ENCODE results near the gene HTRA2.

The HTRA2 gene

GRCh38 chr2:74497777-74498499 is 31.8 kb upstream of the HTRA2 start:
- H3K27ac ChIP-seq: no peak overlapping the region
- TF ChIP-seq CTCF (conservative IDR thresholded peaks at IDR 0.05): no peak
- TF ChIP-seq ZFX (IDR thresholded peaks at IDR 0.05): no peak

- no peak overlapping the region for H3K27ac ChIP-seq
Measured at GRCh38 chr2:74498500-74499266, 31.1 kb upstream of the HTRA2 start.

GRCh38 chr2:74499267-74499939 is 30.3 kb upstream of the HTRA2 start, which contains the start of gene LBX2:
TSS of gene LBX2 (minus strand) at chr2:74499603. CDS start at chr2:74499537, 66 bp downstream.
- no peak within 1 kb of the TSS for H3K27ac ChIP-seq
- TF ChIP-seq ZFX (IDR thresholded peaks at IDR 0.05): no peak
- no peak for TF ChIP-seq CTCF (conservative IDR thresholded peaks at IDR 0.05)

More at GRCh38 chr2:74498500-74499266, 31.1 kb upstream of the HTRA2 start:
- no peak for TF ChIP-seq CTCF (conservative IDR thresholded peaks at IDR 0.05)
- TF ChIP-seq ZFX (IDR thresholded peaks at IDR 0.05): no peak

GRCh38 chr2:74499940-74500577 is 29.7 kb upstream of the HTRA2 start:
- TF ChIP-seq ZFX (IDR thresholded peaks at IDR 0.05) (no peak), CTCF (conservative IDR thresholded peaks at IDR 0.05) (no peak)
- H3K27ac ChIP-seq: no peak overlapping the region

GRCh38 chr2:74500578-74500946 is 29.2 kb upstream of the HTRA2 start:
- TF ChIP-seq CTCF (conservative IDR thresholded peaks at IDR 0.05): no peak
- TF ChIP-seq ZFX (IDR thresholded peaks at IDR 0.05): no peak
- H3K27ac ChIP-seq: no peak overlapping the region

- TF ChIP-seq ZFX (IDR thresholded peaks at IDR 0.05) (no peak), CTCF (conservative IDR thresholded peaks at IDR 0.05) (no peak)
- H3K27ac ChIP-seq: no peak overlapping the region
Measured at GRCh38 chr2:74501335-74502071, 28.2 kb upstream of the HTRA2 start.

Data from C4-2B (cell line).